ENCODE data around the gene GRID1.

- TF ChIP-seq POLR2A (IDR thresholded peaks at IDR 0.05; ENCODE audit: low read length) (no peak), GATA1 (IDR thresholded peaks at IDR 0.05; ENCODE audit: low read depth, low read length) (no peak)
Measured at GRCh38 chr10:85786401-85786899, 580.1 kb downstream of the GRID1 start.

All from erythroblast (primary cell).